Heart right ventricle (tissue), 16 donors: ENCODE results near the gene CFAP97D1. TPM values are rescaled to one million over a fixed set of nuclear protein-coding genes. Genes with fewer than 3 reads are reported as not detected.
A peak's percentile ranks its signal among the peaks of the same experiment; 100 is the strongest.

Source experiments
- ATAC-seq, 8 donors: fragments of 200-7000 bp; cut with Tn5 transposase; one replicate each; pipeline ENCODE4 v1.9.1; 2020; ENCODE audit warnings: mild to moderate bottlenecking in 8 of 8, moderate library complexity in 8 of 8, moderate number of reproducible peaks in 1 of 8
- DNase-seq, 2 donors: peaks; one replicate each; pipeline ENCODE4 v3.0.0-alpha.2; 2020
- H3K27ac ChIP-seq, 10 donors: fragments of 200-600 bp; sonication (generic) in 2 of 10; one replicate each; pipeline versions ENCODE4 v1.5.0 to v1.8.0; 2020 to 2022; ENCODE audit warnings: mild to moderate bottlenecking in 3 of 10
- H3K27me3 ChIP-seq, 7 donors: fragments of 200-600 bp; one replicate each; pipeline ENCODE4 v1.8.0; 2021 to 2022; ENCODE audit warnings: mild to moderate bottlenecking in 2 of 7
- H3K36me3 ChIP-seq, 9 donors: fragments of 200-600 bp; sonication (generic) in 1 of 9; one replicate each; pipeline versions ENCODE4 v1.5.0 to v1.8.0; 2020 to 2022; ENCODE audit warnings: mild to moderate bottlenecking in 2 of 9
- H3K4me1 ChIP-seq, 9 donors: fragments of 200-600 bp; sonication (generic) in 1 of 9; one replicate each; pipeline versions ENCODE4 v1.5.0 to v1.8.0; 2020 to 2022; ENCODE audit warnings: mild to moderate bottlenecking in 4 of 9
- H3K4me3 ChIP-seq, 10 donors: fragments of 200-600 bp; sonication (generic) in 2 of 10; one replicate each; pipeline versions ENCODE4 v1.5.0 to v1.8.0; 2020 to 2022; ENCODE audit warnings: mild to moderate bottlenecking in 7 of 10, moderate library complexity in 2 of 10
- H3K9me3 ChIP-seq, 11 donors: fragments of 200-600 bp in 10 of 11; sonication (generic) in 2 of 11; one replicate each; pipeline versions ENCODE4 v1.5.0 to v1.8.0; 2013 to 2022; ENCODE audit warnings: mild to moderate bottlenecking in 2 of 11, control low read depth in 1 of 11, moderate library complexity in 1 of 11
- WGBS, 2 donors: extraction: QIAGEN DNeasy Blood & Tissue Kit; methylation state at CpG; one replicate each; pipeline ENCODE4 v1.1.7; 2013; ENCODE audit warnings: inconsistent platforms in 1 of 2; 5-methylcytosine and 5-hydroxymethylcytosine counted together
- intact Hi-C, 10 donors: fragments of 100-400 bp; cut with DNase I; formaldehyde crosslinking; loops; one replicate each; pipeline versions ENCODE4 v1.11.1 to v1.14.2; 2022
- polyA plus RNA-seq, 2 donors: library from polyadenylated mRNA; stranded (reverse); fragments of 200-250 nt; gene quantifications; one replicate each; pipeline ENCODE4 v1.2.3, GENCODE V29; 2013
- total RNA-seq, 10 donors: library from RNA; stranded (reverse); fragmentation: NEBNext Ultra II Directional in 3 of 10; extraction: Animal tissue kit (Norgen Biotek cat#: 25700) in 3 of 10; gene quantifications; one replicate each; pipeline versions ENCODE4 v1.2.1 to v1.2.4, GENCODE V29; 2021 to 2023
- TF ChIP-seq, protein P1 (sequence below), 9 donors: fragments of 200-600 bp; sonication (generic) in 2 of 9; IDR thresholded peaks; one replicate each; pipeline versions ENCODE4 v1.5.0 to v1.8.0; 2021 to 2022; ENCODE audit warnings: antibody characterized with exemption in 9 of 9, mild to moderate bottlenecking in 5 of 9, moderate library complexity in 1 of 9
- donor health status: Arrhythmogenic right ventricular cardiomyopathy.
- donor health status: ischemic (EF 13 %, LVEDD 7.1; RV severe dilation, severe dysfunction).
- donor health status: healthy with polysubstance abuse.
- donor health status: DM: no; HTN: yes; CAD: no.
- donor health status: DM: no; HTN: no; CAD: no.
- donor health status: ischemic (EF 25% LVEDD 6.9; RV normal size, moderate dysfunction).
- donor health status: ischemic (EF 25% LVEDD 5.7; RV mildly dilated, moderate dysfunction).
- donor health status: healthy.
- donor health status: DM: yes; HTN: yes; CAD: no.
- donor health status: Ischemic cardiomyopathy.
- donor health status: ischemic (EF 35%, LVEDD 5.7; RV mildly dilated, moderate dysfunction).
- donor health status: nonischemic (EF 11% LVEDD 7.7; RV severe dilation, severe dysfunction).
- donor health status: DM: yes; HTN: yes; CAD: no.
- donor health status: PGD.
- donor health status: ischemic (EF 29% LVEDD 5.4; RV normal size, mild dysfunction).
- donor health status: nonischemic (EF 23%, LVEDD 6.1; RV moderate dilation, normal function).

CFAP97D1 gene
- total and polyA plus RNA-seq, 12 donors, result 0.07 to 0.09 (median 0.09) TPM; not detected in 9

GRCh38 chr17:43812396-43813265 lies 32.4 kb downstream of the CFAP97D1 start:
- no peaks in the 10 kb centered on the region for H3K9me3 ChIP-seq
- WGBS, 2 donors, result 94 to 96% methylated on average over 10 of the region's 10 CpGs
- ATAC-seq (peak in 1 of 8 donors; percentile 19), DNase-seq (no peak)
- TF ChIP-seq, protein P1, sequence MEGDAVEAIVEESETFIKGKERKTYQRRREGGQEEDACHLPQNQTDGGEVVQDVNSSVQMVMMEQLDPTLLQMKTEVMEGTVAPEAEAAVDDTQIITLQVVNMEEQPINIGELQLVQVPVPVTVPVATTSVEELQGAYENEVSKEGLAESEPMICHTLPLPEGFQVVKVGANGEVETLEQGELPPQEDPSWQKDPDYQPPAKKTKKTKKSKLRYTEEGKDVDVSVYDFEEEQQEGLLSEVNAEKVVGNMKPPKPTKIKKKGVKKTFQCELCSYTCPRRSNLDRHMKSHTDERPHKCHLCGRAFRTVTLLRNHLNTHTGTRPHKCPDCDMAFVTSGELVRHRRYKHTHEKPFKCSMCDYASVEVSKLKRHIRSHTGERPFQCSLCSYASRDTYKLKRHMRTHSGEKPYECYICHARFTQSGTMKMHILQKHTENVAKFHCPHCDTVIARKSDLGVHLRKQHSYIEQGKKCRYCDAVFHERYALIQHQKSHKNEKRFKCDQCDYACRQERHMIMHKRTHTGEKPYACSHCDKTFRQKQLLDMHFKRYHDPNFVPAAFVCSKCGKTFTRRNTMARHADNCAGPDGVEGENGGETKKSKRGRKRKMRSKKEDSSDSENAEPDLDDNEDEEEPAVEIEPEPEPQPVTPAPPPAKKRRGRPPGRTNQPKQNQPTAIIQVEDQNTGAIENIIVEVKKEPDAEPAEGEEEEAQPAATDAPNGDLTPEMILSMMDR (IDR thresholded peaks at IDR 0.05), result no peak
- no peak overlapping the region for H3K4me3 ChIP-seq
- peaks cover 0 to 15% (median 0%) of the 10 kb centered on the region in 9 donors for H3K4me1 ChIP-seq
- no peaks in the 10 kb centered on the region for H3K27me3 ChIP-seq
- no peak overlapping the region for H3K27ac ChIP-seq
- H3K36me3 ChIP-seq, result peaks cover 0 to 100% (median 50%) of the 10 kb centered on the region in 9 donors
- intact Hi-C loops, result no loop called here

DNA sequence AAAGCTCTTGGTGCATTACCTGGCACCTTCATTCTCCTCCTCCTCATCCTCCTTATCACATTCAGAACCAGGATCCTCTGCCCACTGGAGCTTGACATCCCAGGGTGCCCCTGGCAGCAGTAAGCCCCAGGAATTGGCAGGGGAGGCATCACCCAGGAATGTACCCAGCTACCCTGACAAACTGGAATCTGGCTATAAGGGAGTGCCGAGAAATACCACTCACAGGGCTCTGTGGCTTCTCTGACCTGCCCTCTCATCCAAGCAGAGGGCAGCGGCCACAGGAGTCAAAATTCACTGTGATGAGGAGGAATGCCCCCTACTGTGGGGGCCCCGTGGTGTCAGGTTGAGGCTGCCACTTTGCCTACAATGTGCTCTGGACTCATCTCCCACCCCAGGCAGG lies 33.2 kb downstream of the CFAP97D1 start:
- DNase-seq (no peak), ATAC-seq (no peak)
- intact Hi-C loops, result no loop called here
- Histone ChIP-seq H3K27ac (no peak overlapping the region), H3K36me3 (peaks cover 0 to 99% (median 42%) of the 10 kb centered on the region in 9 donors), H3K27me3 (no peaks in the 10 kb centered on the region), H3K9me3 (no peaks in the 10 kb centered on the region), H3K4me3 (no peak overlapping the region), H3K4me1 (peaks cover 0 to 15% (median 0%) of the 10 kb centered on the region in 9 donors)
- WGBS, 2 donors, result 89 to 91% methylated on average over 3 of the region's 3 CpGs
- TF ChIP-seq, protein P1 (IDR thresholded peaks at IDR 0.05), result no peak

DNA sequence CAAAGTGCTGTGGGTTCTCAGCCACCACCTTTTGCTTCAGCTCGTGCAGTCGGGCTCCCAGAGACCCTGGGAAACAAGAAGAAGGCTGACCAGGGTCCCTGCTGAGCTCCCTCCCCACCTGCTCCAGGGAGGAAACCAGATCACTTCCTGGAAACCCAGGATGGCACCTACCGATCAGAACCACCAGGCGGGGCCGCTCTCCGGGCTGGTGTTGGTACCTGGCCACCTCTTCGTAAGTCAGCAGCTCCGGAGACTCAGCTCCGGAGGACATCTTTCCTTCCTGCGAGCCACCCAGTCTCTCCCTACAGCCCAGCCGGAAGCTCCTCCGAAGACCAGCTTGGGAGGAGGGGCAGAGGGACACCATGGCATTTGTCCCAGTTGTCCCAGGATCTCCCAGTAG lies 33.8 kb downstream of the CFAP97D1 start:
- 87 to 88% methylated on average over 12 of the region's 12 CpGs for WGBS, 2 donors
- Histone ChIP-seq H3K4me1 (peaks cover 0 to 16% (median 0%) of the 10 kb centered on the region in 9 donors), H3K4me3 (no peak overlapping the region), H3K27ac (peak overlapping the region in 1 of 10 donors; percentile 49), H3K36me3 (peaks cover 0 to 99% (median 36%) of the 10 kb centered on the region in 9 donors), H3K27me3 (no peaks in the 10 kb centered on the region), H3K9me3 (no peaks in the 10 kb centered on the region)
- TF ChIP-seq, protein P1 (IDR thresholded peaks at IDR 0.05), result no peak
- intact Hi-C loops, result no loop called here
- DNase-seq (no peak), ATAC-seq (peak in 1 of 8 donors; percentile 3)

DNA sequence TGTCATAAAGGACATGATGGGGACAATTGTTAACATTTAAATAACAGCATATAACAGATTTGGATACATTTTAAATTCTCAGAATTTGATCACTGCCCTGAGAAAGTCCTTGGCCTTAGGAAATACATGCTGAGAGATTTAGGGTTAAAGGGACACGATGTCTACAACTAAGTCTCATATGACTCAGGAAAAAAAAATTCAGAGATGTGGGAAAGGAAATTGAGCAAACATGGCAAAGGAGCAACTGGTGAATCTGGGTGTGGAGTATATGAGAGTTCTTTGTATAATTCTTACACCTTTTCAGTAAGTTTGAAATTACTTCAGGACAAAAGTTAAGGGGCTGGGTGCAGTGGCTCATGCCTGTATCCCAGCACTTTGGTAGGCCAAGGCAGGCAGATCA lies 34.5 kb downstream of the CFAP97D1 start:
- DNase-seq (no peak), ATAC-seq (no peak)
- no peaks in the 10 kb centered on the region for H3K27me3 ChIP-seq
- H3K27ac ChIP-seq, result peak overlapping the region in 1 of 10 donors; percentile 30
- intact Hi-C loops, result no loop called here
- peaks cover 0 to 23% (median 0%) of the 10 kb centered on the region in 9 donors for H3K4me1 ChIP-seq
- H3K9me3 ChIP-seq, result no peaks in the 10 kb centered on the region
- H3K36me3 ChIP-seq, result peaks cover 0 to 99% (median 36%) of the 10 kb centered on the region in 9 donors
- 30 to 33% methylated on average over 1 of the region's 1 CpG for WGBS, 2 donors
- H3K4me3 ChIP-seq, result no peak overlapping the region
- TF ChIP-seq, protein P1 (IDR thresholded peaks at IDR 0.05), result no peak
